22Rv1 (cell line): ENCODE data around the gene SFXN1.

Source experiments
- CTCF ChIP-seq: fragments of 450-650 bp; IDR thresholded peaks from 2 replicates; pipeline ENCODE4 v1.5.1; 2017; ENCODE audit warnings: mild to moderate bottlenecking
- ZFX ChIP-seq: fragments of 450-650 bp; IDR thresholded peaks from 2 replicates; pipeline ENCODE4 v1.6.1; 2017; ENCODE audit warnings: antibody characterized with exemption, borderline replicate concordance

GRCh38 chr5:175463641-175464040 is 14.7 kb upstream of the SFXN1 start:
- TF ChIP-seq CTCF (no peak), ZFX (no peak)
